ENCODE results near the gene PNLIPRP2.

PNLIPRP2 gene

DNA sequence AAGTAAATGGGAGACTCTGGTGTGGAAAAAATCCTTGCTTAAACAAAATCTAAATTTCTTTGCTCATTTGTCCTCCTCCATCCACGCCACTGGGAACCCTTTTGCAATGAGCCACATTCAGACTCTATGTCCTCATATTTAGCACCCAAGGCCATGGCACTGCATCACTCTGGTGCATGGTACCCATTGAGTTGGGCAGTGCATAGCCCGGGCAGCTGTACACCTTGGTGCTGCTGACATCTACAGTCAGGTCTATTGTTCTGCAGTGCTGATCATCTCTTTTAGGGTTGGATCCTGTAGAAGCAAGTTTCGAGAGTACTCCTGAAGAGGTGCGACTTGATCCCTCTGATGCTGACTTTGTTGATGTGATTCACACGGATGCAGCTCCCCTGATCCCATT lies 23.2 kb upstream of the PNLIPRP2 start:
- no peaks in the 10 kb centered on the region for H3F3A ChIP-seq (ENCODE audit: control insufficient read depth, insufficient read depth)
- H3K79me2 ChIP-seq (ENCODE audit: control insufficient read depth, low read length), result no peaks in the 10 kb centered on the region
- TF ChIP-seq, protein P1, sequence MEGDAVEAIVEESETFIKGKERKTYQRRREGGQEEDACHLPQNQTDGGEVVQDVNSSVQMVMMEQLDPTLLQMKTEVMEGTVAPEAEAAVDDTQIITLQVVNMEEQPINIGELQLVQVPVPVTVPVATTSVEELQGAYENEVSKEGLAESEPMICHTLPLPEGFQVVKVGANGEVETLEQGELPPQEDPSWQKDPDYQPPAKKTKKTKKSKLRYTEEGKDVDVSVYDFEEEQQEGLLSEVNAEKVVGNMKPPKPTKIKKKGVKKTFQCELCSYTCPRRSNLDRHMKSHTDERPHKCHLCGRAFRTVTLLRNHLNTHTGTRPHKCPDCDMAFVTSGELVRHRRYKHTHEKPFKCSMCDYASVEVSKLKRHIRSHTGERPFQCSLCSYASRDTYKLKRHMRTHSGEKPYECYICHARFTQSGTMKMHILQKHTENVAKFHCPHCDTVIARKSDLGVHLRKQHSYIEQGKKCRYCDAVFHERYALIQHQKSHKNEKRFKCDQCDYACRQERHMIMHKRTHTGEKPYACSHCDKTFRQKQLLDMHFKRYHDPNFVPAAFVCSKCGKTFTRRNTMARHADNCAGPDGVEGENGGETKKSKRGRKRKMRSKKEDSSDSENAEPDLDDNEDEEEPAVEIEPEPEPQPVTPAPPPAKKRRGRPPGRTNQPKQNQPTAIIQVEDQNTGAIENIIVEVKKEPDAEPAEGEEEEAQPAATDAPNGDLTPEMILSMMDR (IDR thresholded peaks at IDR 0.05; ENCODE audit: low read depth, low read length, poor library complexity, severe bottlenecking), result no peak
- TF ChIP-seq EZH2phosphoT487 (IDR thresholded peaks at IDR 0.05; ENCODE audit: borderline replicate concordance, low read length), result no peak
- no peak overlapping the region for H3K27ac ChIP-seq (ENCODE audit: low read depth, low read length)
- H4K20me1 ChIP-seq (ENCODE audit: control insufficient read depth, insufficient read depth, low read depth, low read length), result no peaks in the 10 kb centered on the region
- H3K4me3 ChIP-seq (ENCODE audit: low read length), result no peak overlapping the region
- no peaks in the 10 kb centered on the region for H3K4me1 ChIP-seq (ENCODE audit: control insufficient read depth, low read length)
- no peaks in the 10 kb centered on the region for H3K9me3 ChIP-seq (ENCODE audit: control insufficient read depth, insufficient read depth, low read length)
- H3K9me2 ChIP-seq (replicated peaks; ENCODE audit: control insufficient read depth, low read length), result no peaks in the 10 kb centered on the region
- H3K4me2 ChIP-seq (ENCODE audit: low read length), result no peak overlapping the region
- no peaks in the 10 kb centered on the region for H3K27me3 ChIP-seq (ENCODE audit: control insufficient read depth, low read length)
- H3K36me3 ChIP-seq (ENCODE audit: control insufficient read depth, low read length), result no peaks in the 10 kb centered on the region

DNA sequence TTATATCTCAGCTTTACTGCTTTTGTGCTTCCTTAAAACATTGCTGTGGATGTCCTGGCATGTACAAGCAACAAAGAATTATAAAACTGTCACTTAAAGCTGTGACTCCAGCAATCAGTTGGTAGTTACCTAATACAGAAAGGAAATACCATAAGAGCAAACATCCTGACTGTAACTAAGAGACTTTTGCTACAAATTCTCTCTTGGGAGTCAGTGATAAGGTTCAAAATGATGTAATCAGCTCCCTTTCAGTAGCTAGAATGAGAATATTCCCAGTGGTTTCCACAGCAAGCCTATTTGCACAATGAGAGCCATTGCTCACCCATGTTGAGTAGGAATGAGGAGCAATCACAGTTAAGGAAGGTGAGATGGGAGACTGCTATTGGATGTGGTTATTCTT lies 22.4 kb upstream of the PNLIPRP2 start:
- no peaks in the 10 kb centered on the region for H3K79me2 ChIP-seq (ENCODE audit: control insufficient read depth, low read length)
- no peak overlapping the region for H3K4me3 ChIP-seq (ENCODE audit: low read length)
- H4K20me1 ChIP-seq (ENCODE audit: control insufficient read depth, insufficient read depth, low read depth, low read length), result no peaks in the 10 kb centered on the region
- no peak overlapping the region for H3K4me2 ChIP-seq (ENCODE audit: low read length)
- H3K27ac ChIP-seq (ENCODE audit: low read depth, low read length), result no peak overlapping the region
- H3K4me1 ChIP-seq (ENCODE audit: control insufficient read depth, low read length), result no peaks in the 10 kb centered on the region
- no peak for TF ChIP-seq EZH2phosphoT487 (IDR thresholded peaks at IDR 0.05; ENCODE audit: borderline replicate concordance, low read length)
- TF ChIP-seq, protein P1 (IDR thresholded peaks at IDR 0.05; ENCODE audit: low read depth, low read length, poor library complexity, severe bottlenecking), result no peak
- H3F3A ChIP-seq (ENCODE audit: control insufficient read depth, insufficient read depth), result no peaks in the 10 kb centered on the region
- no peaks in the 10 kb centered on the region for H3K9me2 ChIP-seq (replicated peaks; ENCODE audit: control insufficient read depth, low read length)
- no peaks in the 10 kb centered on the region for H3K9me3 ChIP-seq (ENCODE audit: control insufficient read depth, insufficient read depth, low read length)
- no peaks in the 10 kb centered on the region for H3K27me3 ChIP-seq (ENCODE audit: control insufficient read depth, low read length)
- H3K36me3 ChIP-seq (ENCODE audit: control insufficient read depth, low read length), result no peaks in the 10 kb centered on the region

DNA sequence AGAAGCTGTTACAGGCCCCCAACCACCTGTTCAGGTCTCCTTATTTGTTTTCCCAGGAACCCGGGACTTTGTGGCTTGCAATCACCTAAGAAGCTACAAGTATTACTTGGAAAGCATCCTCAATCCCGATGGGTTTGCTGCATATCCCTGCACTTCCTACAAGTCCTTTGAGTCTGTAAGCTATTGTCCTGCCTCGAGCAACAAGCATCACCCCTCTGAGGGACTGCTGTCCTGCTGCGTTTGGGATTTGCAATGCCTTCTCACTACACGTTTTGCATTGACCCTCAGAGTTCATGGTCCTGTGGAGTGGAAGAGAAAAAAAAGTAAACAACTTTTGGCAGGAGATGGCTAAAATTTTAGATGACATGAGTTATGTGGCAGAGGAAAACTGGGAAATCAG lies 20.8 kb upstream of the PNLIPRP2 start:
- H3K4me3 ChIP-seq (ENCODE audit: low read length), result no peak overlapping the region
- H3K9me2 ChIP-seq (replicated peaks; ENCODE audit: control insufficient read depth, low read length), result no peaks in the 10 kb centered on the region
- no peaks in the 10 kb centered on the region for H3K79me2 ChIP-seq (ENCODE audit: control insufficient read depth, low read length)
- TF ChIP-seq, protein P1 (IDR thresholded peaks at IDR 0.05; ENCODE audit: low read depth, low read length, poor library complexity, severe bottlenecking), result no peak
- no peak for TF ChIP-seq EZH2phosphoT487 (IDR thresholded peaks at IDR 0.05; ENCODE audit: borderline replicate concordance, low read length)
- H3K9me3 ChIP-seq (ENCODE audit: control insufficient read depth, insufficient read depth, low read length), result no peaks in the 10 kb centered on the region
- no peaks in the 10 kb centered on the region for H3K27me3 ChIP-seq (ENCODE audit: control insufficient read depth, low read length)
- H3K4me1 ChIP-seq (ENCODE audit: control insufficient read depth, low read length), result no peaks in the 10 kb centered on the region
- no peaks in the 10 kb centered on the region for H3F3A ChIP-seq (ENCODE audit: control insufficient read depth, insufficient read depth)
- H4K20me1 ChIP-seq (ENCODE audit: control insufficient read depth, insufficient read depth, low read depth, low read length), result no peaks in the 10 kb centered on the region
- no peaks in the 10 kb centered on the region for H3K36me3 ChIP-seq (ENCODE audit: control insufficient read depth, low read length)
- no peak overlapping the region for H3K27ac ChIP-seq (ENCODE audit: low read depth, low read length)
- H3K4me2 ChIP-seq (ENCODE audit: low read length), result no peak overlapping the region

Measured in DOHH2 (cell line).